Measurements from ENCODE around the gene SLC35G4. TPM values are rescaled to one million over a fixed set of nuclear protein-coding genes. Genes with fewer than 3 reads are reported as not detected.

SLC35G4 gene
- total RNA-seq, 1 experiment from 2014 or later = not detected

GRCh38 chr18:11578799-11579198 lies 30.6 kb upstream of the SLC35G4 start:
- ATAC-seq (no peak), DNase-seq (ENCODE audit: low read depth, low spot score) (no peak)
- TF ChIP-seq CTCF (IDR thresholded peaks at IDR 0.05) (no peak), SIN3A (IDR thresholded peaks at IDR 0.05; ENCODE audit: borderline replicate concordance, insufficient read depth, low read depth, low read length) (no peak), POLR2AphosphoS5 (IDR thresholded peaks at IDR 0.05; ENCODE audit: low read depth, low read length) (no peak)
- ChIA-PET POLR2A (no interaction called here), CTCF (no interaction called here)
- Histone ChIP-seq H3K9me3 (ENCODE audit: control insufficient read depth, insufficient read depth, low read depth, low read length) (no peaks in the 10 kb centered on the region), H3K27me3 (ENCODE audit: control insufficient read depth, insufficient read depth, low read length) (peaks cover 8% of the 10 kb centered on the region), H3K27ac (ENCODE audit: low read length) (no peak overlapping the region), H3K4me3 (ENCODE audit: low read depth in 2 of 2, low read length in 2 of 2) (no peak overlapping the region), H3K4me1 (ENCODE audit: control insufficient read depth, insufficient read depth, low read length) (no peaks in the 10 kb centered on the region), H3K36me3 (ENCODE audit: control insufficient read depth, insufficient read depth, low read length) (no peaks in the 10 kb centered on the region)
- in situ Hi-C loops (cut with HindIII; ENCODE audit: low pct_unique_long_range_greater_than_20kb, low sequenced_read_pairs) = no loop called here
- BruUV-seq (replicated peaks) = no TSS peak
- intact Hi-C loops (cut with micrococcal nuclease; ENCODE audit: unreplicated experiment) = no loop called here

GRCh38 chr18:11579916-11580315 lies 29.5 kb upstream of the SLC35G4 start:
- POLR2A ChIA-PET = no interaction called here
- no peak for DNase-seq (ENCODE audit: low read depth, low spot score)
- in situ Hi-C loops (cut with HindIII; ENCODE audit: low pct_unique_long_range_greater_than_20kb, low sequenced_read_pairs) (no loop called here), intact Hi-C loops (cut with micrococcal nuclease; ENCODE audit: unreplicated experiment) (no loop called here)
- H3K4me1 ChIP-seq (ENCODE audit: control insufficient read depth, insufficient read depth, low read length) = no peaks in the 10 kb centered on the region
- H3K27ac ChIP-seq (ENCODE audit: low read length) = no peak overlapping the region
- no peaks in the 10 kb centered on the region for H3K9me3 ChIP-seq (ENCODE audit: control insufficient read depth, insufficient read depth, low read depth, low read length)
- BruUV-seq (replicated peaks) = no TSS peak
- TF ChIP-seq POLR2AphosphoS5 (IDR thresholded peaks at IDR 0.05; ENCODE audit: low read depth, low read length) (no peak), CTCF (IDR thresholded peaks at IDR 0.05) (no peak), REST (IDR thresholded peaks at IDR 0.05; ENCODE audit: insufficient read depth in 1 of 2, low read depth in 2 of 2, low read length in 1 of 2) (no peak), SIN3A (IDR thresholded peaks at IDR 0.05; ENCODE audit: borderline replicate concordance, insufficient read depth, low read depth, low read length) (no peak), TCF7L2 (IDR thresholded peaks at IDR 0.05; ENCODE audit: low read depth, low read length) (no peak)
- H3K27me3 ChIP-seq (ENCODE audit: control insufficient read depth, insufficient read depth, low read length) = peaks cover 4% of the 10 kb centered on the region
- H3K4me3 ChIP-seq (ENCODE audit: low read depth in 2 of 2, low read length in 2 of 2) = no peak overlapping the region
- CTCF ChIA-PET = no interaction called here
- ATAC-seq = no peak
- H3K36me3 ChIP-seq (ENCODE audit: control insufficient read depth, insufficient read depth, low read length) = no peaks in the 10 kb centered on the region

All from Panc1 (cell line).